Activated T-helper 1 cell treated with anti-CD3 and anti-CD28 coated beads, Interleukin-12 subunit alpha, Interleukin-12 subunit beta, Interleukin-2, Interleukin-4 antibody, amounts not matched to agents 30 ng/mL and 10 ng/mL and 1 ng/mL, durations not matched to agents 14 hours and 24 hours and 36 hours (primary cell): Measurements from ENCODE around the gene RPL10A. TPM values are rescaled to one million over a fixed set of nuclear protein-coding genes. Genes with fewer than 3 reads are reported as not detected.

Source experiments
- DNase-seq: peaks from one replicate; pipeline ENCODE4 v3.0.0; 2021; ENCODE audit warnings: low spot score
- H3K27ac Mint-ChIP-seq: one replicate; pipeline ENCODE4 v1.8.0; 2021; ENCODE audit warnings: mild to moderate bottlenecking, mixed read lengths
- H3K27me3 Mint-ChIP-seq: one replicate; pipeline ENCODE4 v1.8.0; 2022; ENCODE audit warnings: mild to moderate bottlenecking, moderate library complexity, mixed read lengths; ENCODE audit not compliant: insufficient read depth
- H3K36me3 Mint-ChIP-seq: one replicate; pipeline ENCODE4 v1.8.0; 2021; ENCODE audit warnings: low read depth, mixed read lengths
- H3K4me1 Mint-ChIP-seq: one replicate; pipeline ENCODE4 v1.8.0; 2021; ENCODE audit warnings: low read depth, mixed read lengths
- H3K4me3 Mint-ChIP-seq: one replicate; pipeline ENCODE4 v1.8.0; 2021; ENCODE audit warnings: mild to moderate bottlenecking, moderate library complexity, mixed read lengths
- H3K9me3 Mint-ChIP-seq: one replicate; pipeline ENCODE4 v1.8.0; 2021; ENCODE audit warnings: mixed read lengths
- intact Hi-C: fragments of 100-400 bp; cut with micrococcal nuclease; formaldehyde crosslinking; loops from one replicate; pipeline ENCODE4 v1.15.1; 2024
- total RNA-seq: library from RNA; stranded (reverse); gene quantifications from 2 replicates; pipeline ENCODE4 v1.2.3, GENCODE V29; 2022

Gene RPL10A
- total RNA-seq, 1 donor from 2014 or later, result 1,580 TPM

GRCh38 chr6:35518566-35519312, 50.5 kb downstream of the RPL10A start:
- Mint-ChIP-seq H3K4me1 (peaks cover 19% of the 10 kb centered on the region), H3K27ac (no peak overlapping the region), H3K27me3 (peaks cover 9% of the 10 kb centered on the region), H3K36me3 (no peaks in the 10 kb centered on the region), H3K9me3 (no peaks in the 10 kb centered on the region), H3K4me3 (no peak overlapping the region)
- no peak for DNase-seq
- intact Hi-C loops, result no loop called here

- Mint-ChIP-seq H3K27ac (no peak overlapping the region), H3K36me3 (no peaks in the 10 kb centered on the region), H3K9me3 (no peaks in the 10 kb centered on the region), H3K4me1 (peaks cover 19% of the 10 kb centered on the region), H3K27me3 (peaks cover 9% of the 10 kb centered on the region), H3K4me3 (no peak overlapping the region)
- intact Hi-C loops, result loop anchor here (5.0 kb wide), 1 partner anchor 238 kb away; no protein-coding TSS in a partner anchor
- DNase-seq, result no peak
Measured at GRCh38 chr6:35519313-35520015, 51.3 kb downstream of the RPL10A start.

Other genes with a start within 250 kb of the RPL10A start
- gene ZNF76, start 208.7 kb upstream of the RPL10A start, total RNA-seq, result 32.8 and 33.1 TPM in 2 replicates
- 123 and 125 TPM in 2 replicates for gene DEF6, start 170.6 kb upstream of the RPL10A start, total RNA-seq
- gene PPARD, start 125.8 kb upstream of the RPL10A start, total RNA-seq, result 17.4 and 18.8 TPM in 2 replicates
- 21.9 and 22.3 TPM in 2 replicates for gene FANCE, start 16.1 kb upstream of the RPL10A start, total RNA-seq
- 1.5 and 2.0 TPM in 2 replicates for gene TEAD3, start 28.7 kb downstream of the RPL10A start, total RNA-seq
- not detected in 2 replicates for gene TULP1, start 44.5 kb downstream of the RPL10A start, total RNA-seq
- 60.9 and 62.4 TPM in 2 replicates for gene FKBP5, start 220.5 kb downstream of the RPL10A start, total RNA-seq